Measurements from ENCODE around the gene WDR70.
"Not testable (repeated sequence)": the region's sequence is repeated elsewhere in the genome, so short reads cannot be mapped to it uniquely, and the experiment has no call there.

The WDR70 gene

DNA sequence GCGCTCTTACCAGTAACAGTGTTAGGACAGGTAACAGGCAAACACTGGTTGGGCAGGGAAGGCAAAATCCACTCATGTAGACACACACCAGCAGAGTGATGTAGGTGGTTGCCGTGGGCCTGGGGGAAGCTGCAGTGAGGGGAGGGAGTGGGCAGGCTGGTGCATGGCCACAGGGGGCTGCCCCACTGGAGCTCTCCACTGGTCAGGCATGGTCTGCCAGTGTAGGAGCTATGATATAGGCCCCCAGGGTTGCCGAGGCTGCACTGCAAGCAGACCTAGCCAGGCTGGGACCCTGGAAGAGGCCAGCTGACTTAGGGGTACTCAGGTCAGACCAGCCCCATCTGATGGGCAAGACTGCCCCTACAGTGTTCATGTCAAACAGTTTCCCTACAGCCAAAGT, 306.1 kb downstream of the WDR70 start:
- ATAC-seq (no peak), DNase-seq (no peak)

DNA sequence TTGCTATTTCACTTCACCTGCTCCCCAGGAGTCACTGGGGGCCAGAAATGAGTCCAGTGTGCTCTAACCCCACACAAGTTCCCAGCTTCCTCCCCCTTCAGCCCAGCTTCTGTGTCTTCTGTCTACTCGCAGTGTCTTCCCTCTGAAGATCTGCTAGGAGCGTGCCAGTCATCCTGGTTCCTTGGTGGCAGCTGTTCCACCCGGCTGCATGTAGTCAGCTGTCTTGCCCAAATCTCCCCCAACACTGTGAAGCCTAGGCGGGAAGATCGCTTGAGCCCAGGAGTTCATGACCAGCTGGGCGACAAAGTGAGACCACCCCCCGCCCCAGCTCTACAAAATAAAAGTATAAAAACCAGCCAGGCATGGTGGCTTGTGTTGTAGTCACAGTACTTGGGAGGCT, 306.7 kb downstream of the WDR70 start:
- ATAC-seq, result no peak

GRCh38 chr5:37688925-37689324, 309.8 kb downstream of the WDR70 start:
- not testable (repeated sequence) for DNase-seq, ATAC-seq

More for the DNA sequence above, 306.7 kb downstream of the WDR70 start:
- DNase-seq, result no peak

DNA sequence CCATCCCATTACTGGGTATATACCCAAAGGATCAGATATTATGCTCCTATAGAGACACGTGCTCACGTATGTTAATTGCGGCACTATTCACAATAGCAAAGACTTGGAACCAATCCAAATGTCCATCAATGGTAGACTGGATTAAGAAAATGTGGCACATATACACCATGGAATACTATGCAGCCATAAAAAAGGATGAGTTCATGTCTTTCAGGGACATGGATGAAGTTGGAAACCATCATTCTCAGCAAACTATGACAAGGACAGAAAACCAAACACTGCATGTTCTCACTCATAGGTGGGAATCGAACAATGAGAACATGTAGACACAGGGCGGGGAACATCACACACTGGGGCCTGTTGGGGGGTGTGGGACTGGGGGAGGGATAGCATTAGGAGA, 315.2 kb downstream of the WDR70 start:
- not testable (repeated sequence) for ATAC-seq, DNase-seq

GRCh38 chr5:37694867-37695266, 315.7 kb downstream of the WDR70 start:
- ATAC-seq, result no peak
- DNase-seq, result no peak

- ATAC-seq (no peak), DNase-seq (no peak)
Observed at GRCh38 chr5:37695647-37696046, 316.5 kb downstream of the WDR70 start.

DNA sequence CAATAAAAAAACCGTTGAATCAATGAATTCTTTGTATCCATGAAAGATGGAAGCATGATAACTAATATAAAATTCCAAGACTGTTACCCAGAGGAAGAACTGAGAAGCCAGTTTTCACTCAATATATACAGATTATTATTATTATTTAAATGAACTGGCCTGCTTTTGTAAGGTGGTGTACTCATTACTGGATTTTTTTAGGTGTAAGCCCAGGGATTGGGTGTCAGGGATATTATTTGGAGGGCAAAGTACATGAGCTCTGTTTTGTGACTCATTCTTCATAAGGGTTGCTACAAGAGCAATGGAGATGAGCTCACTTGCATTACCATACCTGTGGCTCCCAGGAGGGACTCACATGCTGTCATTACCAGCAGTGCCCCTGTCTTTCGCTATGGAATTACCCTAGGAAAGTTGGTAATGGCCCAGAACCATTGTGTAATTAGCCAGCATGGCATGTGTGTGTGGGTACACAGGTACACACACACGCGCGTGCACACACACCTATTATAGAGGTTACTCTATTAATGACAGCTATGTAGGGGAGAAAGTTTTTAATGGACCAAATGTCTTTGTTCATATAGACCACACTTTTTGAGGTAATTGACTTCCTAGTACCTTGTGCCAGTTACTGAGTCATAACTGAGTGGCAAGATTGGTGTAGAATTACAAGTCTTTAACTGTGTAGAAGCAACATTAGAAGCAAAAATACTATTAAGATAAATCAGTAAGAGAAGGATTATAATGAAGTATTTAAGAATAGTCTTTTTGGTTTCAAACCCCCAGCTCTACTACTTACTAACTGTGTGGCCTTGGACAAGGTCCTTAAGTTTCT, 317.3 kb downstream of the WDR70 start:
- DNase-seq, result no peak
- no peak for ATAC-seq

DNA sequence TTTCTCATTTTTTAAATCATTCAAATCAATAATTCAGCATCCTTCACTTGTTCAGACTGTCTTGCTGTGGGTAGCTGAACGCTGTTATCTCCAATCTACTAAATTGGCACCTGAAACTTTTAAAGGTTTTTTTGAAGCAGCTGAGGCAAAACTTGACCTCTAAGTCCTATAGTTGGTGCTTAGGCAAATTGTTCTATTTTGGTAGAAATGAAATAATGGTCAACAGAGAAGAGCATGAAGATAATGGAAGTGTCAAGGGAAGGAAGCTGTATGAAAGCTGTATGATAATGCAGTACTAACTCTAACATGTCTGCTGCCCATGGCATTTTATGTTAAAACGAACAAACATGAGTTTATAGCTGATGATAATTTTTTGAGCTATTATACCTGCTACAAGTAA, 322.8 kb downstream of the WDR70 start:
- ATAC-seq (no peak), DNase-seq (no peak)

DNA sequence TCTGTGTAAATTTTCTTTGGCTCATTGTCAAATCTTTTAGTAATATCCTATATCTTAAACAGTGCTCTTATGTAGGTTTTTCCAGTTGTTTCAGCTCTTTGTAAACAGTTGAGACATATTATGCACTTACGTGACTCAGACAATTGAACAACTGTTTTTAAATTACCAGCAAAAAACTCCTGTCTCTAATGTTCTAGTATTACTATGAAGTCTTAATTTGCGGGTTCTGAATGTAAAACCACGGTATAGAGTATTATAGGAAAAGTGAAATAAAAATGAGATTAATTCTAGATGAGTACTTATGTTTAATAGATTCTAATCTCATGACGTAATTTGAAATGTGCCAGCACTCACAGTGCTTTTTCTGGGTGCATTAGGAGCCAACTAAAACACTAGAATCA, 324.7 kb downstream of the WDR70 start:
- no peak for ATAC-seq
- DNase-seq, result no peak

- DNase-seq (no peak), ATAC-seq (no peak)
Observed at GRCh38 chr5:37704406-37704805, 325.3 kb downstream of the WDR70 start.

DNA sequence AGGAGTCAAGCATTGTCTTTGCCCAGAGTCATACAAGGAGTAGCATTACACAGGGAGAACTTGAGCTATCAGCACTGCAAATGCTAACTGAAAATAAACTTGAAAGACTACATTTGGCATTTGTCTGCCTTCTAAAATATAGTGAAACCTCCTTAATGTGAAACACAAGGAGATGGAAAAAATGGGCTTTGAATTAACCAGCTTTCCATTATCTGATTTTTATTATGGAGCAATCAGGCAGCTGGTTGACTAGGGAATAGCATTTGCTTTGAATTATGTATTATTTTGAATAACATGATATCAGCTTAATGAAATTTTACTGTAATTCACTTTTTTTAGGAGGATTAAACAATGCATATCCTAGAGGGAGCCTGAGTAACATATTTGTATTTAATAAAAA, 329.9 kb downstream of the WDR70 start:
- no peak for ATAC-seq
- no peak for DNase-seq

- DNase-seq (no peak), ATAC-seq (peak; percentile 73)
Observed at GRCh38 chr5:37710965-37711364, 331.8 kb downstream of the WDR70 start.

GRCh38 chr5:37712750-37713149, 333.6 kb downstream of the WDR70 start:
- no peak for DNase-seq
- ATAC-seq, result no peak

- ATAC-seq (no peak), DNase-seq (no peak)
Observed at GRCh38 chr5:37714756-37715155, 335.6 kb downstream of the WDR70 start.

DNA sequence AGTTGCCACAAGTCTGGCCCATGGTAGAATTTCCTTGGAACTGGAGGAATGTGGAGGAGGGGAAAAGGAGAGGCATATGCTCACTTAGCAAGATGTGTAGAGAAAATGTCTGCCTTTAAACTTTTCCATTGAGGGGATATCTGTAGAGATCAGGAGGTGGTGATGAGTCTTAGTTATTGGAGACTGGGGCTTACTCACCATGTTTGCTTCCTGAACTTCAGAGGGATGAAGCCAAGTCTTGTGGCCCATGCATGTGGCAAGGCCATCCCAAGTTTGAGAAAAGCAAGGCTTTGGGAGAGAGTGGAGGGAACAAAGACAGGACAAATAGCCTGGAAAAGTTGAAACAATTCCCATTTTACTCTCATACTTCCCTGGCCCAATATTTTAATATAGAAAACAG, 336.2 kb downstream of the WDR70 start:
- no peak for ATAC-seq
- DNase-seq, result no peak

DNA sequence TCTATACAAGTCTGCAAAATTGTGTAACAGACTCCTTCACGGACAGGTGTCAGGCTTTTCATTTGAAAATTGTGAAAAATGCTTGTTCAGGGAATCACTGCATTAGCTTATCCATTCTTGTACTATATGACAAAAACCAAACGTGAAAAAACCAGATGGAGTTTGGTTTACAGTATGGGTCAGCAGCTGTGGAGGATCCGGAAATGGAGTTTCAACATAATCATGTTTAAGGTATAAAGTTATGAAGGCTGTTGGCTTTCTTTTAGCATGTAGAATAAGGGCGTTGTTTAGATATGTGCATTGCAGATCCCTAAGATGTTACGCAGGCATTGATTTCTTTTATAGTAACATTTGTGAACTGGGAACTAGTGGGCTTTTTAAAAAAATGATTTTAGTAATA, 336.9 kb downstream of the WDR70 start:
- DNase-seq, result no peak
- ATAC-seq, result no peak

GRCh38 chr5:37716405-37716804, 337.3 kb downstream of the WDR70 start:
- no peak for ATAC-seq
- no peak for DNase-seq

DNA sequence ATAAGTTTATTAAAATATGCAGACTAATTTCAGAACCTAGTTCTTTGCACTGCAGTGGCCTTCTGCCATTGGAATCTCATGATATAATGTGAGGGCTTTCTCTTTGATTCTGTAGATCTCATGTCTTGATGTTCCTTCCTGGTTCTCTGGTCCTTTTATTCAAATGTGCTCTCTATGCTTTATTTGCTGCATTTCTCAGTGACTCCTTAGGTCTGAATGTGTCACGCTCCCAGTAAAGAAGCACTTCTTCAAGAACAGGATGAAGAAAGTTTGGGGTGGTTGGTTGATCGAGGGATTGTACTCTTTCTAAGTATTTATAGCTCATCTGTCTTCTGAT, 338.1 kb downstream of the WDR70 start:
- ATAC-seq, result no peak
- no peak for DNase-seq

DNA sequence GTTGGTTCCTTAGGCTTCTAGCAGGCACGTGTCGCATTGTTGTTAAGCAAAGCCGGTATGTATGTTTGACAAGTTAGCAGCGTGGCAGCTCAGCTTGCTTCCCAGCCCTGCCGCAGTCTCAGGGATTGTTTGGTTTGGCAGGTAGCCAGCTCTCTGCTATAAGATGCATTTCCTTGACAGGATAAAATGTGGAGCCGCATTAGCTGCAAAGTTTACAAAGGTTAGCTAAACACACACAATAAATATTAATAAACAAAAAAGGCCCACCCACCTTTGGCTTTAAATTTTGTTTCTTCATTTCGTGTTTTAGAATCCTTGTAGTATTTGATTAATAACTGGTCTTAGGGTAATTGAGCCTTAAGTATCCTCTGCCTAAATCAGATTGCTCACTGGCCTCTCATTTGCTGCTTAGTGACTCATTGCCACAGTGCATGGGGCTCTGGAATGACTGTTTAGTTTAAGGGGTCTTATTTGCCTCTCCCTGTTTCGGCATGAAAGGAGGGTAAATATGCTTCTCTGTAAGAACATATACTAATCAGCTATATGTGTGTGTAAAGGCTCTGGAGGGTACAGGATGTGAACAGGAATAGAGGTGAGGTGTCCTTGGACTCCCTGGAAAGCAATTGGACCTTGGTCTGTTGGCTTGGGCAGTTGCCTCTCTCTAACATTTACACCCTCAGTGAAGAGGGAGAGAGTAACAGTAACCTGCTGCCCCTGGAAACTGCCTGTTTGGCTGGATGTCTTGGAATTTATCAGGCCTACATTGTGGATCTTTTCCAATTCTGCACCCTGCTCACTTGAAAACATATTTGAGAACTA, 338.7 kb downstream of the WDR70 start:
- ATAC-seq (no peak), DNase-seq (no peak)

GRCh38 chr5:37720550-37720952, 341.4 kb downstream of the WDR70 start:
- DNase-seq (no peak), ATAC-seq (no peak)

DNA sequence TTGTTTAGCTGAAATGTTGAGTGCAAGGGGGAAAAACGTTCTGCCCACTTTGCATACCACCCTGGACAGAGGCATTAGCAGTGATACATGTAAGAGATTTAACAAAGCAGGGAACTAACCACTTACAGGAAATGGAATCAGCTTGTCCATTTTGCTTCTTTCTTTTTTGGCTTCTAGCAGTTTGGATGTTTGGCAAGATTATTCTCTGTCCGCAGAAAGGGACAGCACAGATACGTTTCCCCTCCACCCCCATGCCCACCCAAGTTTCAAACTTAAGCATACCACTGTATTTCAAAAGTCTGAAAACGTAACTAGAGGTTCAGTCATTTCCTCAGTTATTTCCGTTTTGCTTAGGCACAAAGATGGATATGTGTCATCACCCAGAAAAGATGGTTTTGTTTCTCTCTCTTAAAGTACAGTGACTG, 342.3 kb downstream of the WDR70 start:
- DNase-seq, result peak; percentile 26
- ATAC-seq, result peak; percentile 38

GRCh38 chr5:37722236-37723161, 343.4 kb downstream of the WDR70 start:
- ATAC-seq (peak; percentile 96), DNase-seq (peak; percentile 26)

Measured in stimulated activated naive CD8-positive, alpha-beta T cell treated with anti-CD3 and anti-CD28 coated beads, Interleukin-15, Interleukin-2, amounts not matched to agents 100 U/mL and 50 U/mL, for 24 hours (primary cell).